Breast epithelium (tissue), 3 donors: ENCODE measurements around the gene CBX6.

Source experiments
- POLR2AphosphoS5 ChIP-seq, 3 donors: sonication (generic); formaldehyde crosslinking; IDR thresholded peaks; one replicate each; pipeline ENCODE4 v1.6.1; 2017; ENCODE audit warnings: antibody characterized with exemption in 3 of 3
- TF ChIP-seq, protein P1 (sequence below), 3 donors: fragments of 450-650 bp; IDR thresholded peaks; one replicate each; pipeline ENCODE4 v1.5.1; 2016 to 2017; ENCODE audit warnings: antibody characterized with exemption in 3 of 3, mild to moderate bottlenecking in 3 of 3, moderate library complexity in 3 of 3

DNA sequence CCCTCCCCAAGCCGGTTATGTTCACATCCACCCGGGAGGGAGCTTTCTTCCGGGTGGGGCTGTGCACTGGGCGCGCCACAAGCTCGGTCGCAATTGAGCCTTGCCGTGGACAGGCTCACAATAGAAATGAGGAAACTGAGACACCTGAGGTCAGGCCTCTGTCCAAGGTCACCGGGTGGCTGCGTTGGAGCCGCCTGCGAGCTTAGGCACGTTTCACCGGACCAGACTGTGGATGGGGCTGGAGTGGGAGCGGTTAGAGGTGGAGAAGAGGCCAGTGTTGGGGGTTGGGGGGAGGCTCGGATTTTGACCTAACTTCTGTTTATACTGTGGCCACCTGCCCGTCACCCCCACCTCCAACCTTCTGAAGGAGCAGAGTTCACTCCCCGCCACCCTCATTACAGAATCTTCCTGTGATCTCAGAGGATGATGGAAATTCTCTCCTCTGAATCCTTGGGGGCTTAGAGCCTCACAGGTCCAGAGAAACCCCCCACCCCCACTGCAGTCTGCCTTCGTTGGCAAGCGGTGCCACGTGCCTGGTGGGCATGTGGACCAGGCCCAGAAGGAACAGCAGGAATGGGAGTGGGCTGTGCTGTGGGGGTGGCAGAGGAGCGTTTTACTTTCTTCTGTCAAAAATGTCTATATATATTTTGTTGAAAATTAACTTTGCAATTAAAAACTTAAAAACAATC, 27.6 kb downstream of the CBX6 start:
- TF ChIP-seq, protein P1, sequence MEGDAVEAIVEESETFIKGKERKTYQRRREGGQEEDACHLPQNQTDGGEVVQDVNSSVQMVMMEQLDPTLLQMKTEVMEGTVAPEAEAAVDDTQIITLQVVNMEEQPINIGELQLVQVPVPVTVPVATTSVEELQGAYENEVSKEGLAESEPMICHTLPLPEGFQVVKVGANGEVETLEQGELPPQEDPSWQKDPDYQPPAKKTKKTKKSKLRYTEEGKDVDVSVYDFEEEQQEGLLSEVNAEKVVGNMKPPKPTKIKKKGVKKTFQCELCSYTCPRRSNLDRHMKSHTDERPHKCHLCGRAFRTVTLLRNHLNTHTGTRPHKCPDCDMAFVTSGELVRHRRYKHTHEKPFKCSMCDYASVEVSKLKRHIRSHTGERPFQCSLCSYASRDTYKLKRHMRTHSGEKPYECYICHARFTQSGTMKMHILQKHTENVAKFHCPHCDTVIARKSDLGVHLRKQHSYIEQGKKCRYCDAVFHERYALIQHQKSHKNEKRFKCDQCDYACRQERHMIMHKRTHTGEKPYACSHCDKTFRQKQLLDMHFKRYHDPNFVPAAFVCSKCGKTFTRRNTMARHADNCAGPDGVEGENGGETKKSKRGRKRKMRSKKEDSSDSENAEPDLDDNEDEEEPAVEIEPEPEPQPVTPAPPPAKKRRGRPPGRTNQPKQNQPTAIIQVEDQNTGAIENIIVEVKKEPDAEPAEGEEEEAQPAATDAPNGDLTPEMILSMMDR (IDR thresholded peaks at IDR 0.05) = no peak
- TF ChIP-seq POLR2AphosphoS5 (IDR thresholded peaks at IDR 0.05) = no peak
